Measurements from ENCODE around the gene CKB.

CKB gene

DNA sequence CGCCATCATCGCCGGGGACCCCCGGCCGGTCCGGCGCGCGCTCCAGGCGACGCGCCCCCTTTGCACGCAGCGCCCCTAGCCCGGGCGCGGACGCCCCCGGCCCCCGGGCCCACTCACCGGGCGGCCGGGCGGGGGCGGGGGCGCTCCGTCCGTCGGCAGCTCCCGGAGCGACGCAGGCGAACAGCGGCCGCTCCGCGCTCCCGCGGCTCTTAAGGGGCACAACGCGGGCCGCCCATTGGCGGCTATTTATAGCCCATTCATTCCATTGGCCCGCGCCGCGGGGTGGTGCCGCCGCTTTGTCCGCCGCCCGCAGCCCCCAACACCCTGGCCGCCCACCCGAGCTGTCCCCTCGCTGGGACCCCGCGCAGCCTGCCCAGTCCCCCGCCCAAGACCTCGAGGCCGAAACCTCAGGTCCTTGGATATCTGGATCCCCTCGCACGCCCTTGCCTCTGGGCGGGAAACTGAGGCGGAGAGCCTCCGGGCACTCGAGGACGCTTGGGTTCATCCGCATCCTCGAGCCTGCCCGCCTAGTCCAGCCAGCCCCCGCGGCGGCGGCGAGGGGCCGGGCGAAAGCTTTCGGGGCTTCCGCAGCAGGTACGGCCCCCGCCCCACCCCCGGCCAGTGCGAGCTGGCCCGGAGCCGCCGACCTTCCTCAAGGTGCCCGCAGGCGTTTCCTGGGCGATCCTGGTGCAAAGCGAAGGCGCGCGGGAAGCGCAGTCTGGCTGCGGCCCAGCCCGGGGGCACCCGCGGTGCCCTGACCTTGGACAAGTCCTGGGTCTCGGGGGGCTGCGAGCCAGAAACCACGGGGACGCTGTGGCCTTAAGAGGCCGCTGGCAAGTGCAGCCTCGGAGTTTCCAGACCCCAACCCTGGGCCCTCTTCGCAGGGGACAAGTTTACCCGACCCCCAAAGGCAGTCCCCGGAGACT is at the start of gene CKB:
CKB (minus strand) TSS at position 182 of the 926 bp plus-strand sequence. CDS start 337 bp downstream, outside the sequence.
- DNase-seq, result peak; percentile 72 to 77

DNA sequence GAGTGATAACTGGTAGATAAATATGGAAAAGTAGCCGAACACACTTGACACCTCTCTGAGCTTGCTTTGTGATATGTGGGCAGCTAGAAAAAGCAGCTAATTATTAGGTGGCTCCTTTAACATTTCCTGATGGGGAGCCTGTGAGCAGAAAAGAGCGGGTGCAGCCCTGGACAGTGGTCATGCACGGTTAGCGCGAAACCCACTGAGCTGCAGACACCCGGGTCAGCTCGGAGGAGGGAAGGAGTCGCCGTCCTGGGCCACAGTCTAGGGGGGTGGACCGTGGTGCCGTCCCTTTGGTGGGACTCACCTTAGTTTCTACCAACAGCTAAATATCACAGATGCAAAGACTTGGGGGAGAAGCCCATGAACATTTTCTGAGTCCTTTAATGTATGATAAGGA is 46.8 kb upstream of the CKB start:
- no peak for DNase-seq

DNA sequence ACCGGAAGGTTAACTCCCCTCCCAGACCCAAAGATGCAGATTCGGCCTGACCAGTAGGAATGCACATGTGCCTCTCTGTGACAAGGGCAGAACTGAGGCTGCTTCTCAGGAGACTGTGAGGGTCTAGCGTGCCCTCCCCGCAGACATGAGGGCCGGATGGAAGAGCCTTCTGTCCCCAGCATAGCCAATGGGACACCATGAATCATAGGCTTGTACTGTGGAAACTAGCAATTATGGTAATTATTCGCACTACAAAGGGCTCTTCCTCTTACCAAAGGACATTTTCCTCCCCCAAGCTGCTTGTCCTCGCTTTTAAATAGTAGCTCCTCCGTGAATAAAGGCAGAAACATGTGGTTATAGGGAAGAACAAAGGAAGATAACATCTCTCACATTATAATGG is 46.3 kb upstream of the CKB start:
- DNase-seq, result no peak

GRCh38 chr14:103563844-103564505 is 41.3 kb upstream of the CKB start:
- DNase-seq, result no peak

DNA sequence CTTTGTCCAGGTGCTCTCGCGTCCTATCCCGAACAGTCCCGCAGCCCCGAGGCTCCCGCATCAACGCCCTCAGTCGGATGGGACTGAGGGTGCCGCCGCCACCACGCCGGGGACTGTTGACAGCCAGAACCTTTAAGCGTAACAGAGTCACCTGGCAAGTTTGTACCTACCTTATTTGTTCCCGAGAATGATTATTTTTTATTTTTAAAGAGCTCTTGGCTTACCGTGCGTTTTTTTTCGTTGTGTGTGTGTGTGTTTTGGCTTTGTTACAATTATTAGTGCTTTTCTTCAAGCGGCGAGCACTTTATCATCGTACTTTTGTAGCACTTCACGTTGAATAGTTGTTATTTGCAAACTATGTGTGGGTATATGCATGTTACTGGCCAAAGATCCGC is 40.6 kb upstream of the CKB start:
- DNase-seq, result no peak

DNA sequence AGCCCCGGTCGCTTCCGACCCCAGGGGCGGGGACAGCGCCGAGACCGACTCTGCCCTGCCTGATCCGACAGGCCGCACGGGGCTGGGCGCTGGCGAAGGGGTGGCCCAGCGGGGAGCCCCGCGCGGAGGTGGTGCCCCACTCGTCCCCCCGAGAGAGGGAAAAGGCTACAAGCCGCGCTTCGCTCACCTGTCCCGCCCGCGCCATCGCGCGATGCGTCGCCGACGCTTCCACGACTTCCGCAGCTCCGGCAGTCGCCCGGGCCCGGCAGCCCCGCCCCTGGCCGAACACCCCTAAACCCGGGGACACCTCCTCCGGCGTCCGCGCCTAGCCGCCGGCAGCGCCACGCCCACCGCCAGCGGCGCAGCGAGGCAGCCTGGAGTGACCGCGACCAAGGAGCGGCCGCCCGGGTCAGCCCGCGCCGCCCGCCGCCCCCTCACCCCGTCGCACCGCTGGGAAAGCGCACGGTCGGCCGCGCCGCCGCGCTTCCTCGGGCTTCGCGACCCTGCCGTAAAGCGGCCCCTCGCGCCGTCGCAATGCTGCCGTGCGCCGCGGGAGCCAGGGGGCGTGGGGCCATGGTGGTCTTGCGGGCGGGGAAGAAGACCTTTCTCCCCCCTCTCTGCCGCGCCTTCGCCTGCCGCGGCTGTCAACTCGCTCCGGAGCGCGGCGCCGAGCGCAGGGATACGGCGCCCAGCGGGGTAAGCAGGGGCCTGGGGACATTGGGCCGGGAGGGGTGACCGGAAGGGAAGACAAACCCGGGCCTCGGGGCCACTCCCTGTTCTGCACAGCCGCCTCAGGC is 40.0 kb upstream of the CKB start, which contains the start of the genes BAG5 and COA8:
BAG5 (minus strand) TSS at position 229 of the 797 bp plus-strand sequence. CDS start 1,493 bp downstream, outside the sequence.
COA8 (plus strand) TSS at position 532 of the 797 bp plus-strand sequence; CDS start at position 574, 42 bp downstream.
- peak; percentile 76 to 82 for DNase-seq

DNA sequence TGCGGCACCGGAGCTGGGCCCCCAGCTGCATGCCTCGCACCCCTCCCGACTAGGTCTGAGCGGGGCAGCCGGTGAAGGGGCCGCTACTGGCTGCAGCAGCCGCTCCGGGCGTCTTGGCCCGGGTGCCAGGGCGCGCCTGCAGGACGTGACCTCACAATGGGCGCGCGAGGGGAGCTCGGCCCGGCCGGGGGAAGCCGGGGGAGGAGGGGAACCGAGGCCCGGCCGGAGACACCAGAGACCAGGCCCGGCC is 39.5 kb upstream of the CKB start:
- no peak for DNase-seq

- DNase-seq, result no peak
These were observed 39.0 kb upstream of the CKB start for GRCh38 chr14:103561381-103562178.

- DNase-seq, result no peak
These were observed 38.1 kb upstream of the CKB start for GRCh38 chr14:103560691-103561090.

DNA sequence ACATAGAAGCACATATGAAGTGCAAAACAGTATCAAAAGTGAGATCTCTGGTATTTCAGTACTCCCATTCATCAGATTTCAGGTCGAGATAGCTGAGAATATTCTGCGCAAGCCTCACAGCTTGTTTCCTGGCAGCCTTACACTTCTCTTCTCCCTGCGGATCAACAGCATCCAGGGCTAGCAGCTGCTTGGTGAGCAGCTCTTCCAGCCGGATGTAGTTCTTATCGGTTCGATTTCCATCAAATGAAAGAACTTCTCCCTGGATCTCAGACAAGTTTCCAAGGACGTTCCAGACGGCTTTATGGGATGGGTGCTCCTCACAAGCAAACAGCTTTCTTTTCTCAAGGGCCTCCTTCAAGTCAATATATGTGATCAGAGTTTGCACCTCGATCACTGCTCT is 37.1 kb upstream of the CKB start:
- DNase-seq, result no peak

DNA sequence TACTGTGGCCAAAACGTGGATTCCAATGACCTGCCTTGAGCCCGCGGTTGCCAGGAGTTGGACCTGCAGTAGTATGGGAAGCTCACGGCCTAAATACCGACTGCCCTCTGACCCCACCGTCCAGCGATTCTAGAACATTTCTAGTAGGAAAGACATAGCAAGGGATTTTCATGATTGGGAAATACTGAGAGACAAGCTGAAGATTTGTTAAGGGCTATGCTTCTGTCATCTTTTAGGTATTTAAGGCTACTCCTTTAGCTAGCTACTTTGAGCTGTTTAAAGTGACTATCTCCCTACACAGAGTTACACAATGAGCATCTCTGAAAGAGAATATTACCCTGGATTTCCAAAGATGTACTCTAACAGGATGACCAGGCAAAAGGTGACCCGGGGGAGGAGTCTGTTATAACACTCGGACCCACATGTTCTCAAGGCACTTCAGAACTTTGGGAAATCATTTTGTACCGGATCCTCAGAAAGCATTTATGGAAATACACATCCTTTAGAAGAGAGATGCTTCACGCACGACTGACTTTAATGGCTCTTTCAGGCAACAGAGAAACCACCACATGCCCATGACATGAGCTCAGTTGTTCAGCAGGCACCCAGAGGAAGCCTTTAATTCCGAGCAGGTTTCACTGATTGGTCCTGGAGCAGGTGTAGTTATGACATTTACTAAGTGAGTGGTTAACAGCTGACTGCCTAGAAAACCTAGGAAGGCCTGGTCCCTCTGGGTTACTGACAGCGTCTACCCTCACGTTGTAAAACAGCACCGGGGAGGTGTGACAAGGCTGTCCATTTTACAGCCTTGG is 35.6 kb upstream of the CKB start:
- DNase-seq, result no peak

- no peak for DNase-seq
These were observed 34.5 kb upstream of the CKB start for GRCh38 chr14:103556946-103557758.

GRCh38 chr14:103555559-103556337 is 33.1 kb upstream of the CKB start:
- no peak for DNase-seq

- no peak for DNase-seq
These were observed 30.2 kb upstream of the CKB start for GRCh38 chr14:103552846-103553210.

GRCh38 chr14:103552011-103552845 is 29.6 kb upstream of the CKB start:
- DNase-seq, result no peak

DNA sequence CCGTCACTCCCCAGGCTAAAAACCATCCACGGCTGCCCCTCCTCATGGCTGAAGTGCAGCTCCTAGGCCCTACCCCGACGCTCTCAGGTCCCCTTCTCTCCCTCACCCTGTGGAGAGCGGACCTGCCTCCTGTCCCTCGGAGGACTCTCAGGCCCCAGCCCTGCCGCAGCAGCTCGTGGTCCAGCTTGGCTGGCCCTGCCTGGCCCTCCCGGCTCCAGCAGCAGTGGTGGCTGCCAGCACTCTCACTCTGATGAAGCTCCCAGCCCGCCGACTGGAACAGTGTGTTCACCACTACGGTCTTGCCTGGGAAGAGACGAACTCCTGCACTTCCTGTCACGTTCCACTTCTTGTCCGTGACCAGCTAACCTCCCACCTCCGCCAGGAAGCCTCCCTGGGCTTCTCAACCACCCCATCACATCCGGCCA is 28.7 kb upstream of the CKB start:
- DNase-seq, result no peak

- no peak for DNase-seq
These were observed 28.1 kb upstream of the CKB start for GRCh38 chr14:103550451-103551337.
